Uterus (tissue), 4 donors: ENCODE measurements around the gene MAMDC4. TPM values are rescaled to one million over a fixed set of nuclear protein-coding genes. Genes with fewer than 3 reads are reported as not detected.
A peak's percentile ranks its signal among the peaks of the same experiment; 100 is the strongest.
"Not testable (repeated sequence)": the region's sequence is repeated elsewhere in the genome, so short reads cannot be mapped to it uniquely, and the experiment has no call there.

Experiments
- DNase-seq, 2 donors: peaks; one replicate each; pipeline ENCODE4 v3.0.0-alpha.2; 2019 to 2020
- H3K27ac ChIP-seq, 2 donors: fragments of 200-600 bp; sonication (generic); 1 replicate in 1 of 2; 2 replicates in 1 of 2; pipeline ENCODE4 v1.5.1; 2016 to 2018
- H3K27me3 ChIP-seq, 2 donors: fragments of 200-600 bp; sonication (generic); one replicate each; pipeline ENCODE4 v1.5.1; 2018 to 2019; ENCODE audit warnings: control low read depth in 1 of 2
- H3K36me3 ChIP-seq, 2 donors: fragments of 200-600 bp; sonication (generic); one replicate each; pipeline ENCODE4 v1.5.1; 2019; ENCODE audit warnings: control low read depth in 1 of 2
- H3K4me1 ChIP-seq, 2 donors: fragments of 200-600 bp; sonication (generic); one replicate each; pipeline ENCODE4 v1.5.1; 2018 to 2019; ENCODE audit warnings: control low read depth in 1 of 2
- H3K4me3 ChIP-seq, 2 donors: fragments of 200-600 bp; sonication (generic); 1 replicate in 1 of 2; 2 replicates in 1 of 2; pipeline ENCODE4 v1.5.1; 2018 to 2019; ENCODE audit warnings: mild to moderate bottlenecking in 1 of 2
- H3K9me3 ChIP-seq, 2 donors: fragments of 200-600 bp; sonication (generic); one replicate each; pipeline ENCODE4 v1.5.1; 2019; ENCODE audit warnings: control low read depth in 1 of 2
- CTCF ChIP-seq, 4 experiments: fragments of 200-600 bp in 2 of 4; fragments of 450-650 bp in 2 of 4; sonication (generic) in 2 of 4; IDR thresholded peaks; one replicate each; pipeline ENCODE4 v1.5.1; 2016 to 2019; ENCODE audit warnings: antibody characterized with exemption in 4 of 4, mild to moderate bottlenecking in 2 of 4, moderate library complexity in 1 of 4
- POLR2A ChIP-seq, 2 donors: fragments of 450-650 bp; IDR thresholded peaks; one replicate each; pipeline ENCODE4 v1.6.1; 2016; ENCODE audit warnings: antibody characterized with exemption in 2 of 2, mild to moderate bottlenecking in 1 of 2, moderate library complexity in 1 of 2
- intact Hi-C: fragments of 100-400 bp; cut with DNase I; formaldehyde crosslinking; loops from one replicate; pipeline ENCODE4 v1.15.1; 2023; ENCODE audit warnings: low total_unique reads
- total RNA-seq, 4 donors: library from RNA; depleted of rRNA in 3 of 4; stranded (reverse); fragments of >200 nt in 3 of 4; gene quantifications; one replicate each; pipeline versions ENCODE4 v1.1.0 to v1.2.4, GENCODE V29; 2014 to 2023
- donor health status: DM: yes; HTN: yes; CAD: no.

MAMDC4 gene
- total RNA-seq, 4 donors from 2014 or later: 0.26 to 4.3 (median 4.2) TPM; not detected in 1

GRCh38 chr9:136865768-136866103 lies 13.6 kb downstream of the MAMDC4 start:
- intact Hi-C loops: no loop called here
- no peak for TF ChIP-seq CTCF (IDR thresholded peaks at IDR 0.05)
- TF ChIP-seq POLR2A (IDR thresholded peaks at IDR 0.05): no peak
- H3K9me3 ChIP-seq: no peaks in the 10 kb centered on the region
- H3K4me3 ChIP-seq: peak overlapping the region; percentile 97 to 99
- H3K27ac ChIP-seq: peak overlapping the region; percentile 83 to 91
- H3K4me1 ChIP-seq: peaks cover 0 to 11% of the 10 kb centered on the region in 2 donors
- H3K36me3 ChIP-seq: no peaks in the 10 kb centered on the region
- H3K27me3 ChIP-seq: no peaks in the 10 kb centered on the region
- DNase-seq: peak in 1 of 2 donors; percentile 41

GRCh38 chr9:136866898-136867421 lies 14.8 kb downstream of the MAMDC4 start:
- intact Hi-C loops, H3K36me3 ChIP-seq: not testable (repeated sequence)
- peak overlapping the region; percentile 76 to 83 for H3K27ac ChIP-seq

GRCh38 chr9:136867480-136867879 lies 15.3 kb downstream of the MAMDC4 start:
- no peaks in the 10 kb centered on the region for H3K9me3 ChIP-seq
- no peak overlapping the region for H3K27ac ChIP-seq
- H3K27me3 ChIP-seq: no peaks in the 10 kb centered on the region
- peaks cover 0 to 11% of the 10 kb centered on the region in 2 donors for H3K4me1 ChIP-seq
- no peak overlapping the region for H3K4me3 ChIP-seq
- H3K36me3 ChIP-seq: no peaks in the 10 kb centered on the region
- no peak for DNase-seq
- intact Hi-C loops: no loop called here
- TF ChIP-seq CTCF (IDR thresholded peaks at IDR 0.05) (no peak), POLR2A (IDR thresholded peaks at IDR 0.05) (no peak)

More at GRCh38 chr9:136866898-136867421, 14.8 kb downstream of the MAMDC4 start:
- not testable (repeated sequence) for H3K9me3 ChIP-seq, DNase-seq, H3K27me3 ChIP-seq
- Histone ChIP-seq H3K4me1 (peaks cover 0 to 11% of the 10 kb centered on the region in 2 donors), H3K4me3 (peak overlapping the region; percentile 97 to 99)

GRCh38 chr9:136867917-136868316 lies 15.8 kb downstream of the MAMDC4 start:
- no peaks in the 10 kb centered on the region for H3K27me3 ChIP-seq
- H3K36me3 ChIP-seq: no peaks in the 10 kb centered on the region
- TF ChIP-seq CTCF (IDR thresholded peaks at IDR 0.05) (no peak), POLR2A (IDR thresholded peaks at IDR 0.05) (no peak)
- H3K9me3 ChIP-seq: no peaks in the 10 kb centered on the region
- no peak overlapping the region for H3K27ac ChIP-seq
- no peak for DNase-seq
- intact Hi-C loops: no loop called here
- peaks cover 0 to 11% of the 10 kb centered on the region in 2 donors for H3K4me1 ChIP-seq
- no peak overlapping the region for H3K4me3 ChIP-seq

GRCh38 chr9:136868644-136869043 lies 16.5 kb downstream of the MAMDC4 start:
- no peak overlapping the region for H3K27ac ChIP-seq
- H3K27me3 ChIP-seq: no peaks in the 10 kb centered on the region
- no peak overlapping the region for H3K4me3 ChIP-seq
- H3K36me3 ChIP-seq: no peaks in the 10 kb centered on the region
- intact Hi-C loops: no loop called here
- H3K4me1 ChIP-seq: peaks cover 0 to 11% of the 10 kb centered on the region in 2 donors
- TF ChIP-seq CTCF (IDR thresholded peaks at IDR 0.05): no peak
- TF ChIP-seq POLR2A (IDR thresholded peaks at IDR 0.05): no peak
- no peaks in the 10 kb centered on the region for H3K9me3 ChIP-seq
- DNase-seq: no peak

- H3K4me1 ChIP-seq, H3K27ac ChIP-seq, H3K36me3 ChIP-seq, H3K27me3 ChIP-seq, DNase-seq, H3K4me3 ChIP-seq, H3K9me3 ChIP-seq, intact Hi-C loops: not testable (repeated sequence)
These were observed 17.5 kb downstream of the MAMDC4 start for GRCh38 chr9:136869611-136870010.
